IPS-NIHi7 (cell line): ENCODE data around the gene SDS.
A peak's percentile ranks its signal among the peaks of the same experiment; 100 is the strongest.
"Not testable (repeated sequence)": the region's sequence is repeated elsewhere in the genome, so short reads cannot be mapped to it uniquely, and the experiment has no call there.

Experiments used
- DNase-seq: peaks from one replicate; pipeline ENCODE4 v3.0.0; 2012; ENCODE audit warnings: mixed read lengths; ENCODE audit errors: extremely low spot score

The SDS gene

GRCh38 chr12:113374823-113375428, 28.8 kb downstream of the SDS start:
- no peak for DNase-seq

- no peak for DNase-seq
Observed at GRCh38 chr12:113373969-113374368, 29.7 kb downstream of the SDS start.

- no peak for DNase-seq
Observed at GRCh38 chr12:113373440-113373839, 30.2 kb downstream of the SDS start.

- no peak for DNase-seq
Observed at GRCh38 chr12:113372371-113372770, 31.3 kb downstream of the SDS start.

- DNase-seq = no peak
Observed at GRCh38 chr12:113371808-113372207, 31.9 kb downstream of the SDS start.

- no peak for DNase-seq
Observed at GRCh38 chr12:113370923-113371682, 32.6 kb downstream of the SDS start.

- DNase-seq = no peak
Observed at GRCh38 chr12:113369391-113369985, 34.2 kb downstream of the SDS start.

- DNase-seq = no peak
Observed at GRCh38 chr12:113368331-113368730, 35.4 kb downstream of the SDS start.

- no peak for DNase-seq
Observed at GRCh38 chr12:113366827-113367226, 36.9 kb downstream of the SDS start.

- no peak for DNase-seq
Observed at GRCh38 chr12:113365639-113366395, 37.9 kb downstream of the SDS start.

GRCh38 chr12:113364698-113365097, 39.0 kb downstream of the SDS start:
- DNase-seq = no peak

GRCh38 chr12:113361574-113362370, 41.9 kb downstream of the SDS start:
- DNase-seq = no peak

- DNase-seq = no peak
Observed at GRCh38 chr12:113359939-113360748, 43.5 kb downstream of the SDS start.

GRCh38 chr12:113359133-113359938, 44.4 kb downstream of the SDS start:
- no peak for DNase-seq

GRCh38 chr12:113358381-113359132, 45.1 kb downstream of the SDS start, which contains the start of gene PLBD2:
Gene PLBD2, plus strand, starts transcription at chr12:113358587. Its CDS starts 14 bp downstream, at chr12:113358601.
- peak; percentile 99 for DNase-seq

- DNase-seq = not testable (repeated sequence)
Observed at GRCh38 chr12:113354192-113354591, 49.5 kb downstream of the SDS start.

GRCh38 chr12:113351089-113351488, 52.6 kb downstream of the SDS start:
- DNase-seq = no peak

- DNase-seq = peak; percentile 46
Observed at GRCh38 chr12:113348849-113349536, 54.7 kb downstream of the SDS start.
